SKM-1 treated with dmso at 0.1 percent for 144 hours (cell line): ENCODE data around the gene UNC119B.
"Not testable (repeated sequence)": the region's sequence is repeated elsewhere in the genome, so short reads cannot be mapped to it uniquely, and the experiment has no call there.

Source experiments
- DNase-seq: peaks from one replicate; lab custom pipeline; 2025; ENCODE audit not compliant: unreplicated experiment; lab: John Stamatoyannopoulos, UW

The UNC119B gene

DNA sequence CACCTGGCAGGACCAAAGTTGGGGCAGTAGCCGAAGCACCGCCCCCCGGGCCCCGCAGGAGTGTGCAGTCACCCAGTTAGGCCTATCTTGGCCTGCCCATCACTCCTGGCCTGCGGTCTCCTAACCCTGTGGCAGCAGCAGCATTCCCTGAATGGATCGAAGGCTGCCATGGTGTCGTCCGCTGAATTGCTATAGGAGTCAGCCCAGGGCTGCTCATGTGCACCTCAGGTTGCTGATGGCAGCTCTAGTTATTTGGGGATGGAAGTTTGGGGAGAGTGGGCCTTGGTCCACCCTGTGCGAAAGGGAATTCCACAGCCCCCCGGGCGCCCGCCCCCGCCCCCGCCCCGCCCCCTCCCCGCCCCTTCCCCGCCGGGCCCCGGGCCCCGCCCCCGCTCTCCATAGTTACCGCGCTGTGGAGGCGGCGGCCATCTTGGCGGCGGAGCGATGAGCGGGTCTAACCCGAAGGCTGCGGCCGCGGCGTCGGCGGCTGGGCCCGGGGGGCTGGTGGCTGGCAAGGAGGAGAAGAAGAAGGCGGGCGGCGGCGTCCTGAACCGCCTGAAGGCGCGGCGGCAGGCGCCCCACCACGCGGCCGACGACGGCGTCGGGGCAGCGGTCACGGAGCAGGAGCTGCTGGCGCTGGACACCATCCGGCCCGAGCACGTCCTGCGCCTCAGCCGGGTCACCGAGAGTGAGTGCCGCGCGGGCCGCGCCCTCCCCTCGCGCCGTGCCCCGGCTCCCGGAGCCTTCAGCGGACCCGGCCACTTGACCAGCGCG lies at the start of gene UNC119B:
TSS of gene UNC119B (plus strand) at position 428 of the 774 bp plus-strand sequence. CDS start at position 445, 17 bp downstream.
- no peak for DNase-seq

DNA sequence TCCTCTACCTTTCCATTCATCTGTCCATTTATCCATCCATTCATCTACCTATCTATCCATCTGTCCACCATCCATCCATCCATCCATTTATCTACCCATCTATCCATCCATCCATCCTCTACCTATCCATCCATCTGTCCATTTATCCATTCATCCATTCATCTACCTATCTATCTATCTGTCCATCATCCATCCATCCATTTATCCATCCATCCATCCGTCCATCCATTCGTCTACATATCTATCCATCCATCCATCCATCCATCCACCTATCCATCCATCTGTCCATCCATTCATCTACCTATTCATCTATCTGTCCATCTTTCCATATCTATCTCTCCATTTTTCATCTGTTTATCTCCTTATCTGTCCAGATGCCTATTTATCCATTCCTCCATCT lies 48.8 kb upstream of the UNC119B start:
- DNase-seq = no peak

DNA sequence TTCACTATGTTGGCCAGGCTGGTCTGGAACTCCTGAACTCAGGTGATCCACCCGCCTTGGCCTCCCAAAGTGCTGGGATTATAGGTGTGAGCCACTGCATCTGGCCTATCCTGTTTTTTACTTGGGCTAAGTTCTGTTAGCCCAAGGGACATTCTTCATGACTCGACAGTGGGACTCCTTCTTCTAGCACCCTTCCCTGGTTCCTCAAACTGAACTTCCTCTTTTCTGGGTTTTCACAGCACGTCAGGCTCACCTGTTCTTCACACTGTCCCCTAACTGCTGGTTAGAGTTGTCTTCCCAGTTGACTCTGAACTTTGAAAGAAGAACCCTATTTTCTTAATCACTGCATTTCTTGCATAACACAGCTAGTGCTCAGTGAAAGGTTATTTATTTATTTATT lies 47.4 kb upstream of the UNC119B start:
- peak; percentile 57 for DNase-seq

GRCh38 chr12:120663741-120664140 lies 46.5 kb upstream of the UNC119B start:
- DNase-seq = no peak

DNA sequence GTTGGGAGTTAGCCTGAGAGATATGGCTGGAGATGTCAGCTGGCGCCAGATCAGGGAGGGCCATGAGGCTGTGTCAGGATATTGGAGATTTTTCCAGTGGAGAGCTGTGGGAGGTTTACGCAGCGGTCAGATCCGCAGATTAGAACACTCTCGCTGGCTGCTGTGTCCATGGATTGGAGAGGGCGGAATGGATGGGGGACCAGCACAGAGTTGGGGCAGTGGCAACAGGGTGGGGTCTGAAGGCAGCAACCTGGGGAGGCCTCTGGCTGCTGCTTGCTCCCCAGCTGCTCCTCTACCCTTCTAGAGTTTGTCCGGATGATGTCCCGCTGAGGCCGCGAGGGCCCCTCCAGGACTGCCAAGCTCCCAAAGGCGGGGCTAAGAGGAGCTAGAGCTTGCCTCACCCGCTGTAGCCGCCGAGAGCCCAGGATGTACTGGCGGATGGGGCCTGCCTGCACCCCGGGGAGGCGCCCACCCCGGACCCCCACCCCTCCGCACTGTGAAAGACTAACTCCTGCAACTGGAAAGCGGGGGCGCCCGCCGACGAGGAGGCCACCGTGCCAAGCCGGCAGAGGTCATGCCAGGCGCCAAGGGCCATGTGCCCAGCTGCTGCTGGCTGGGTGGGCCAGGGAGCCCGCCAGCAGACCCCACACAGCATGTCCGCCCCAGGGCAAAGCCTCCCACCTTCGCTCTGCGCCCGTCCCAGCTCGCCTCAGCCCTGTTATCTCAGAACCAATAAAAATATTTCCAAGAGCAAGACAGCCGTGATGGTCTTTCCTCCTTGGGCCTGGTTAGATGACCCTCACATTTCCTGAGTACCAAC lies 43.5 kb upstream of the UNC119B start:
- DNase-seq = no peak

- no peak for DNase-seq
Measured at GRCh38 chr12:120668091-120668867, 42.0 kb upstream of the UNC119B start.

DNA sequence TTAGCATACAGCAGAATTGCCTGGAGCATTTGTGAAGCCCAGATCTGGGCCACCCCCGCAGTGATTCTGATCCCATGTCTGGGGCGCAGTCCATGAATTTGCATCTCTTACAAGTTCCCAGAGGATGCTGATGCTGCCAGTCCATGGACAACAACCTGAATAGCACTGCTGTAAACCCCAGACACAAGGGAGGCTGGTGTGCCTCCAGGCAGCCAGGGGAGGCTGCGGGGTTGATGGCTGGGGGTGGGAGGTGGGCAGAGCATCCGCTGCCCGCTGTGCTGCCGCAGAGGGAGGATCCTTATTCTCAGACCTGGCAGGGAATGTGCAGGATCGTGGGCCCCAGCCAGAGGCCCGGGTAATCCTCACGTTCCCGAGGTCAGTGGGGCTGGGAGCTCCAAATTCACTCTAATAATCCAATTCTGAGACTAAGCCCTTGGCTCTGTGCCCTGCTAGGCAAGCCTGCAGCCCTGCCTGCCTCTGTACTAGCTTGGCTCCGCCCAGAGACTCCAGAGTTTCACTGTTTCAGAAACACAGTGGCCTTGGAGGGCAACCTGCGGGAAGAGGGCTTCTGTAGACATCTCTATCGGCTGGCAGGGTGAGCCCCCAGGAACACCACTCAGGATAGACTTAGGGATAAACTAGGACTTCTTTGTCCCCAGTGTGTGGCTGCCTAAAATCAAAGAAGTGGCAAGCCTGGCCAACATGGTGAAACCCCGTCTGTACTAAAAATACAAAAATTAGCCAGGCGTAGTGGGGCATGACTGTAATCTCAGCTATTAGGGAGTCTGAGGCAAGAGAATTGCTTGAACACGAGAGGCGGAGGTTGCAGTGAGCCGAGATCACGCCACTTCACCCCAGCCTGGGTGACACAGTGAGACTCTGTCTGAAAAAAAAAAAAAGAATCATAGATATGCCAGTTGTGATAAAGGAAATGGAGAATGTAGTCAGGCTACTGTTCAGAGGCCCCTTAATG lies 41.1 kb upstream of the UNC119B start:
- DNase-seq = no peak

GRCh38 chr12:120670237-120670636 lies 40.0 kb upstream of the UNC119B start:
- DNase-seq = not testable (repeated sequence)

DNA sequence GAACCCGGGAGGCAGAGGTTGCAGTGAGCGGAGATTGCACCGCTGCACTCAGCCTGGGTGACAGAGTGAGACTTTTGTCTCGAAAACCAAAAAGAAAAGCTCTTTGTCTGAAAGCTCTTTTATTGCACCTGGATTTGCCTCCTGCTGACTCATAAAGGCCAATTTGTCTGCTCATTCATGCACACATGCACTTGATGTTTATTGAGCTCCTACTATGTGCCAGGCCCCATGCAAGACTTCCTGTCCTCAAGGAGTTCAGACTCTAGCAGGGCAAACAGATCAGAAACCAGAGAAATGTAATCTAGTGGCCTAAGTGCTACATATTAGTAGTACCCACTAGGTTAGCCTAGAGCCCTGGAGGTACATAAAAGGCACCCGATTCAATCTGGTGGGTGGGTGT lies 39.6 kb upstream of the UNC119B start:
- DNase-seq = no peak

DNA sequence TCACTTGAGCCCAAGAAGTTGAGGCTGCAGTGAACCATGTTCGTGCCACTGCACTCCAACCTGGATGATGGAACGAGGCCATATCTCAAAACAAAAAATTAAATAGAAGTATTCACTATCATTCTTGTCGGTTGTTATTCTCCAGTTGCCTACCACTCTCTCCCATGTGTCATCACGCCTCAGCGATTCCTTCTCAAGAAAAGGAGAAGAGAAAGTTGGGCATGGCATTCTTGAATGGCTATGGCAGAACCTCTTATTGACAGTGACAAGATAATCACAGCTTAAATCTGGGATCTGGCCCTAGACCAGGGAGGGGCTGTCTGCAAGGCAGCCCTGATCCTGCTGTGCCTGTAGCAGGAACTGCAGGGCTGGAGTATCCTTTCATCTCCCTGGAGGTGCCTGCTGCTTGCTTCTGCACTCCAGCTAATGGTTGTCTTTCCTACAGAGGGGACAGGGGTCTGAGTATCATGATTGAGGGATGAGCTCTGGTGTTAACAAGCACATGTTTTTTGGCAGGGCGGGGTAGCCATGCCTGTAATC lies 36.1 kb upstream of the UNC119B start:
- no peak for DNase-seq

- peak; percentile 40 for DNase-seq
Measured at GRCh38 chr12:120677765-120678473, 32.3 kb upstream of the UNC119B start.

GRCh38 chr12:120678572-120678971 lies 31.7 kb upstream of the UNC119B start:
- no peak for DNase-seq

DNA sequence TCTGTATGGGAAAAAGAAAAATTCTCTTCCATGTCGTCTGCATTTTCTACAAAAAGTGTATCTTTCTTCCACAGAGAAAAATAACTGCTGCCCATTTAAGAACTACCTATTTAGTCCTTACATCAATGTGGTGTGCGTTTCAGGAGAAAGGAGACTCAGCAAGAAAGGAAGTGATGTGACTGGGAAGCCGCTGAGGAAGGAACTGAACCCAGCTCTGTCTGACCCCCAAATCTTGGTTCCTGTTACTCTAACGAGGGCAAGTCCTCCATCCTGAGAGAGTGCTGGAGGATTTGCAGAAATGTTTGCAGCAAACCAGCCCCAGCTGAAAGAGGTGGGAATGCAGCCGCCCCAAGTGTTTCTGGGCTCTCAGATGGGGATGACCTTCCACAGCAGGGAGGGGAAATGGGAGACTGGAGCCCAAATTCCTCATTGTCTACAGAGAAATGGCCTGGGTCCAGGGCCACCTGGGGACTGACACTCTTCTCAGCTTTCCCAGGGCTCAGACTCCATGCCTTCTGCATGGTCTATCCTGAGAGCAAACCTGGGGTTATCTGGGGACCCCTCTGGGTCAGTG lies 30.0 kb upstream of the UNC119B start:
- DNase-seq = no peak

DNA sequence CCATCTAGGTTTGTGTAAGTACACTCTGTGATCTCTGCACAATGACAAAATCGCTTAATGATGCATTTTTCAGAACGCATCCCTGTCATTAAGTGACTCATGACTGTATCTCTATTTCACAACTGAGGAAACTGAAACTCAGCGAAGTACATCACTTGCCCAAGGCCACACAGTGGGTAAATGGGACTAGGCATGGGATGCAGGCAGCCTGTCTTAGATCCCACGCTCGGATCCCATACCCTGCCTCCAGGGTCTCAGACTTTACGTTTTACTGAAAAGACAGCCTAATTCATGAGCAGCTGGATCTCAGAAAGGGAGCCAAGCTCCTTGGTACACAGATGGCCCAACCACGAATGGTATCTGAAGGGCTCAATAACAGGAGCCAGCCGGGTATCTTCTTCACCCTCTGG lies 25.7 kb upstream of the UNC119B start:
- peak; percentile 2 for DNase-seq

- no peak for DNase-seq
Measured at GRCh38 chr12:120685522-120685921, 24.7 kb upstream of the UNC119B start.

DNA sequence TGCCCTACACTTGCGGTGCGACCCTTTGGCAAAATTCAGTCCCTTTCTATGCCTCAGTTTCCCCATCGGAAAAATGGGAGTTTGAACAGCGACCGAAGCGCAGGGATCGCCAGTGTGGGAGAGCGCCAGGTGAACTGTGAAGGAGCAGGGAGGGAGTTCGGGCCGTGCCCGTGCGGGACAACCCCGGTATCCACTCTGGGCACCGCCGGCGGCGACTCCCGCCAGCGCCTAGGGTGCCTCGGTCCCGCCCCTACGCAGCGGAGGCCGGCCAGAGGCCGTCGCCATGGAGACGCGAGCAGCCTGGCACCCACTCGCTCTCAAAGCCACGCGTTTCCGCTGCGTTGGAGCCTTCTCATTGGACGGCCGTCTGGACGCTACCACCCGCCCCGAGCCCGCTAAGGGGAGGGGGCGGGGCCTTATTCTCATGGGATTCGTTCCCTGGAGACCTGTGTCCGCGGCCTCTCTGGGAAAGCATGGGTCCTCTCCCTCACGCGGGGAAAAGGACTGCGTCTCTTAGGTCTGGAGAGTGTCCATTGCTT lies 24.0 kb upstream of the UNC119B start:
- peak; percentile 88 for DNase-seq

DNA sequence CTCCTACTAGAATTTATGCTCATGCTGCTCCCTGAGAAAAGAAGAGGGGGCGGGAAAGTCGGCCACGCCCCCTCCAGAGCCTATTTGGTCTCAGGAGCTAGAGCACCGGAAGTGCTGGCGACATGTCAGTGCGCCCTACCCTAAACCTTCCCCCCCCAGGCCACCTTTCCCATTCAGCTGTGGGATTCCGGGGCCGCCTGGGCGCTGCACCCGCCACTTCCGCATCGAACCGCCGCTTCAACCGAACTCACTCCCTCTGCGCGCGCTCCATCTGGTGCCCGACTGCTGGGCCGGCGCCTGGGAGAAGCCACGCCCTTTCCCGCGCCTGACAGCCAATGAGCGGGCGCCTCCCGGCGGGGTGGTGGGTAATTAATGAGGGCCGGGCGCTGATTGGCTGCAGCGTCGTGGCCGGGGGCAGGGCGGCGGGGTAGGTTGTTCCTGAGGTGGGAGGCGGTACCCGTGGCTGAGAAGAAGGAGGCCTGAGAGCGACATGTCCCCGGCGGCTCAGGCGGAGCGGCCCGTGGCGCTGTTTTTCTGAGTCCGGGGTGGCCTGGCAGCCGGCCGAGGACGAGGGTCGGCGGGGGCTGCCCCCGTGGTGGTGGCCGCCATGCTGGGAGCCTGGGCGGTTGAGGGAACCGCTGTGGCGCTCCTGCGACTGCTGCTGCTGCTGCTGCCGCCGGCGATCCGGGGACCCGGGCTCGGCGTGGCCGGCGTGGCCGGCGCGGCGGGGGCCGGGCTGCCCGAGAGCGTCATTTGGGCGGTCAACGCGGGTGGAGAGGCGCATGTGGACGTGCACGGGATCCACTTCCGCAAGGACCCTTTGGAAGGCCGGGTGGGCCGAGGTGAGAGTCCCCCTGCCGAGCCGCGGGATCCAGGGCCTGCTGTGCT lies 23.3 kb upstream of the UNC119B start, which contains the start of gene MLEC:
TSS of gene MLEC (plus strand) at position 460 of the 888 bp plus-strand sequence. CDS start at position 608, 148 bp downstream.
- DNase-seq = peak; percentile 85
